ENCODE results near the gene ZBTB24. TPM values are rescaled to one million over a fixed set of nuclear protein-coding genes. Genes with fewer than 3 reads are reported as not detected.

Gene ZBTB24
- total RNA-seq, 2 experiments from 2014 or later = 10.5 to 11.8 TPM

DNA sequence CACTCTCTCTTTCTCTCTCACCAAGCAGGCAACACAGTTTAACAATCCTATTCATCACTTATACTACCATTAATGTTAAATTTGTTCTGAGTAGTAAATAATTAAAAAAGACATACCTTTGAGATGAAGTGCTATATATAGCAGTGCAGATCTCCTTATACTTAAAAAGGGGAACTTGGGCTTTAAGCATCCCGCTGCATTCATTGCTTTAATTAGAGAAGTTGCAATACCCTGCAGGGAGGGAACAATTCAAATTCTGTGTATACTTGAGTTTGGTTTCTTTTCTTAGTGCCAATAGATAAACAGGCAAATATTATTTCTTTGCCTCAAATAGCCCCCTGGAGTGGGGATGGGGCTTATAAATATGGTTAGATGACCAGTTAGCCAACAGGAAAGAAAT lies 10.8 kb upstream of the ZBTB24 start:
- H3K36me3 Mint-ChIP-seq (ENCODE audit: low read depth) = no peaks in the 10 kb centered on the region
- no peak for DNase-seq
- intact Hi-C loops (cut with micrococcal nuclease) = no loop called here
- peaks cover 37% of the 10 kb centered on the region for H3K4me1 Mint-ChIP-seq (ENCODE audit: low read depth)
- no peak overlapping the region for H3K4me3 Mint-ChIP-seq
- ChIA-PET CTCF (no interaction called here), POLR2A (no interaction called here)
- TF ChIP-seq, protein P1, sequence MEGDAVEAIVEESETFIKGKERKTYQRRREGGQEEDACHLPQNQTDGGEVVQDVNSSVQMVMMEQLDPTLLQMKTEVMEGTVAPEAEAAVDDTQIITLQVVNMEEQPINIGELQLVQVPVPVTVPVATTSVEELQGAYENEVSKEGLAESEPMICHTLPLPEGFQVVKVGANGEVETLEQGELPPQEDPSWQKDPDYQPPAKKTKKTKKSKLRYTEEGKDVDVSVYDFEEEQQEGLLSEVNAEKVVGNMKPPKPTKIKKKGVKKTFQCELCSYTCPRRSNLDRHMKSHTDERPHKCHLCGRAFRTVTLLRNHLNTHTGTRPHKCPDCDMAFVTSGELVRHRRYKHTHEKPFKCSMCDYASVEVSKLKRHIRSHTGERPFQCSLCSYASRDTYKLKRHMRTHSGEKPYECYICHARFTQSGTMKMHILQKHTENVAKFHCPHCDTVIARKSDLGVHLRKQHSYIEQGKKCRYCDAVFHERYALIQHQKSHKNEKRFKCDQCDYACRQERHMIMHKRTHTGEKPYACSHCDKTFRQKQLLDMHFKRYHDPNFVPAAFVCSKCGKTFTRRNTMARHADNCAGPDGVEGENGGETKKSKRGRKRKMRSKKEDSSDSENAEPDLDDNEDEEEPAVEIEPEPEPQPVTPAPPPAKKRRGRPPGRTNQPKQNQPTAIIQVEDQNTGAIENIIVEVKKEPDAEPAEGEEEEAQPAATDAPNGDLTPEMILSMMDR (IDR thresholded peaks at IDR 0.05) = no peak
- H3K27me3 Mint-ChIP-seq = no peaks in the 10 kb centered on the region
- no peak for ATAC-seq
- no peak overlapping the region for H3K27ac Mint-ChIP-seq
- no peaks in the 10 kb centered on the region for H3K9me3 Mint-ChIP-seq

DNA sequence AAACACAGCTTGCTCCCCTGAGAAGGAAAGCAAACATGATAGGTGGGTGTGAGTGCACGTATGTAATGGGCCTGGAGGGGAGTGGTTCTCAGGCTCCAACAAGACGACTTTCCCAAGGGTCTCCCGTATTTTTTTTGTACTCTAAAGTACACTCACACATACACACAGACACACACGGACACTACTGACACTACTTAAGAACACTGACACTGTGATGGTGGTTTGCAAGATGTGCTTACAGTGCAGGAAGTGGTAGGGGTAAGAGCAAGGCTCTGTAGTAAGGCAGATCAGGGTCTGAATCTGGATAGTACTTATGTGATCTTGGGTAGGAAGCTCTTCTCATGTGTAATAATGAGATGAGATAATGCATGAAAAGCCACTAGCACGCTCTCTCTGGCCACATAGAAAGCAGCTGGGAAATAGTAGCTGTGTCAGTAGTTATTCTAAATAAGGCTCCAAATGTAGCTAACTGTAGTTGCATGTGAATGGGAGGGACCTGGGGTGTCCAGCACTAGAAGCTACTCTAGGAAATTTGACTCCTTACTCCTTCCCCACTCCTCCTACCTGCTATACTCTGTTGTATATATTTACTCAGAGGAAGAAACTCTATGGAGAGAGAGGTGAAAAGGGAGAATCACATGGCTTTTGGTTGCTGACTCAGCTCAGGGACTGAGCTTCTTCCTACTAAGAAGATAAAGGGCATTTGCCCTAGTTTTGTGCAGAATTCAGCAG lies 8.4 kb upstream of the ZBTB24 start:
- ChIA-PET POLR2A (interaction anchor here (0.6 to 1.7 kb wide), 6 partner anchors 10 to 467 kb away, joined by 3 to 5 read pairs (median 4); partner anchors contain the start of gene CD164), CTCF (interaction anchor here (0.9 to 1.4 kb wide), 5 partner anchors 18 to 303 kb away, joined by 3 to 5 read pairs (median 3); partner anchors contain the start of gene MICAL1)
- peak; percentile 52 for DNase-seq
- Mint-ChIP-seq H3K4me1 (ENCODE audit: low read depth) (peaks cover 30% of the 10 kb centered on the region), H3K9me3 (no peaks in the 10 kb centered on the region), H3K36me3 (ENCODE audit: low read depth) (no peaks in the 10 kb centered on the region), H3K27ac (peak overlapping the region; percentile 81), H3K27me3 (no peaks in the 10 kb centered on the region), H3K4me3 (peak overlapping the region; percentile 31)
- intact Hi-C loops (cut with micrococcal nuclease) = no loop called here
- TF ChIP-seq, protein P1 (IDR thresholded peaks at IDR 0.05) = no peak
- ATAC-seq = peak; percentile 97

- H3K36me3 Mint-ChIP-seq (ENCODE audit: low read depth) = no peaks in the 10 kb centered on the region
- POLR2A ChIA-PET = interaction anchor here (0.7 to 1.7 kb wide), 3 partner anchors 31 to 948 kb away, joined by 3 to 5 read pairs (median 4); partner anchors contain the start of gene CD164
- peak overlapping the region; percentile 81 for H3K27ac Mint-ChIP-seq
Measured at GRCh38 chr6:109490713-109491112, 7.7 kb upstream of the ZBTB24 start.

GRCh38 chr6:109488001-109488400 lies 5.0 kb upstream of the ZBTB24 start:
- ATAC-seq (no peak), DNase-seq (no peak)
- intact Hi-C loops (cut with micrococcal nuclease) = no loop called here
- Mint-ChIP-seq H3K27me3 (no peaks in the 10 kb centered on the region), H3K4me3 (no peak overlapping the region), H3K9me3 (no peaks in the 10 kb centered on the region), H3K36me3 (ENCODE audit: low read depth) (no peaks in the 10 kb centered on the region), H3K27ac (no peak overlapping the region), H3K4me1 (ENCODE audit: low read depth) (peaks cover 30% of the 10 kb centered on the region)
- CTCF ChIA-PET = no interaction called here
- TF ChIP-seq, protein P1 (IDR thresholded peaks at IDR 0.05) = no peak
- POLR2A ChIA-PET = no interaction called here

More at GRCh38 chr6:109490713-109491112, 7.7 kb upstream of the ZBTB24 start:
- ATAC-seq (no peak), DNase-seq (no peak)
- Mint-ChIP-seq H3K27me3 (no peaks in the 10 kb centered on the region), H3K4me1 (ENCODE audit: low read depth) (peaks cover 27% of the 10 kb centered on the region), H3K4me3 (no peak overlapping the region), H3K9me3 (no peaks in the 10 kb centered on the region)
- intact Hi-C loops (cut with micrococcal nuclease) = no loop called here
- TF ChIP-seq, protein P1 (IDR thresholded peaks at IDR 0.05) = no peak
- CTCF ChIA-PET = interaction anchor here (1.1 to 1.4 kb wide), 4 partner anchors 18 to 108 kb away, joined by 3 to 5 read pairs (median 3); partner anchors contain the start of gene MICAL1

GRCh38 chr6:109486068-109486467 lies 3.0 kb upstream of the ZBTB24 start:
- Mint-ChIP-seq H3K27me3 (no peaks in the 10 kb centered on the region), H3K36me3 (ENCODE audit: low read depth) (peaks cover 13% of the 10 kb centered on the region), H3K27ac (no peak overlapping the region), H3K4me3 (no peak overlapping the region), H3K4me1 (ENCODE audit: low read depth) (peaks cover 27% of the 10 kb centered on the region), H3K9me3 (no peaks in the 10 kb centered on the region)
- ChIA-PET CTCF (no interaction called here), POLR2A (interaction anchor here (0.9 kb wide), 1 partner anchor 105 kb away, joined by 3 read pairs; no protein-coding TSS in a partner anchor)
- intact Hi-C loops (cut with micrococcal nuclease) = no loop called here
- DNase-seq (no peak), ATAC-seq (no peak)
- TF ChIP-seq, protein P1 (IDR thresholded peaks at IDR 0.05) = no peak
